HL-60/S4 treated with phorbol 12-myristate 13-acetate at 8.2 ng/mL for 4 days and 3 days (cell line): ENCODE data around the gene RECK.
"Not testable (repeated sequence)": the region's sequence is repeated elsewhere in the genome, so short reads cannot be mapped to it uniquely, and the experiment has no call there.

Source experiments
- in situ Hi-C: fragments of 300-500 bp; cut with MboI; formaldehyde crosslinking; loops from 2 replicates; pipeline ENCODE4 v1.15.0; 2022; ENCODE audit warnings: low sequenced_read_pairs

The RECK gene

GRCh38 chr9:36036780-36037548, at the start of gene RECK:
RECK (plus strand) TSS chr9:36036913; CDS start chr9:36036999, 86 bp downstream.
- in situ Hi-C loops: no loop called here

- in situ Hi-C loops: no loop called here
These were observed 46.6 kb upstream of the RECK start for GRCh38 chr9:35990155-35990554.

GRCh38 chr9:35993136-35993535, 43.6 kb upstream of the RECK start:
- in situ Hi-C loops: not testable (repeated sequence)

- in situ Hi-C loops: no loop called here
These were observed 42.6 kb upstream of the RECK start for GRCh38 chr9:35993976-35994720.

GRCh38 chr9:35994959-35995358, 41.8 kb upstream of the RECK start:
- in situ Hi-C loops: no loop called here

- in situ Hi-C loops: no loop called here
These were observed 40.2 kb upstream of the RECK start for GRCh38 chr9:35996358-35996970.

GRCh38 chr9:35997016-35997415, 39.7 kb upstream of the RECK start:
- in situ Hi-C loops: not testable (repeated sequence)

- in situ Hi-C loops: no loop called here
These were observed 38.4 kb upstream of the RECK start for GRCh38 chr9:35998333-35998732.

GRCh38 chr9:36005891-36006290, 30.8 kb upstream of the RECK start:
- in situ Hi-C loops: no loop called here

GRCh38 chr9:36006549-36007315, 30.0 kb upstream of the RECK start:
- in situ Hi-C loops: no loop called here

GRCh38 chr9:36007316-36007708, 29.4 kb upstream of the RECK start:
- in situ Hi-C loops: no loop called here

GRCh38 chr9:36007852-36008251, 28.9 kb upstream of the RECK start:
- in situ Hi-C loops: no loop called here

GRCh38 chr9:36008774-36009300, 27.9 kb upstream of the RECK start:
- in situ Hi-C loops: no loop called here

- in situ Hi-C loops: no loop called here
These were observed 25.3 kb upstream of the RECK start for GRCh38 chr9:36011379-36011778.

GRCh38 chr9:36017278-36017677, 19.4 kb upstream of the RECK start:
- in situ Hi-C loops: no loop called here

GRCh38 chr9:36018129-36018528, 18.6 kb upstream of the RECK start:
- in situ Hi-C loops: no loop called here

- in situ Hi-C loops: no loop called here
These were observed 17.6 kb upstream of the RECK start for GRCh38 chr9:36018891-36019720.

- in situ Hi-C loops: no loop called here
These were observed 14.7 kb upstream of the RECK start for GRCh38 chr9:36021968-36022367.

GRCh38 chr9:36023260-36024048, 13.3 kb upstream of the RECK start:
- in situ Hi-C loops: no loop called here
